ENCODE data around the gene MRPL4.
"Not testable (repeated sequence)": the region's sequence is repeated elsewhere in the genome, so short reads cannot be mapped to it uniquely, and the experiment has no call there.

- TF ChIP-seq CTCF (IDR thresholded peaks at IDR 0.05; ENCODE audit: poor library complexity); EZH2phosphoT487 (IDR thresholded peaks at IDR 0.05; ENCODE audit: low read depth, severe bottlenecking, unreplicated experiment): not testable (repeated sequence)
These were observed 16.6 kb upstream of the MRPL4 start for GRCh38 chr19:10235409-10235808.

All from hepatocyte (in vitro differentiated cells).